HT-29 (cell line): Measurements from ENCODE around the gene DRAM2. TPM values are rescaled to one million over a fixed set of nuclear protein-coding genes. Genes with fewer than 3 reads are reported as not detected.
"Not testable (repeated sequence)": the region's sequence is repeated elsewhere in the genome, so short reads cannot be mapped to it uniquely, and the experiment has no call there.

Experiments used
- DNase-seq: peaks from one replicate; pipeline ENCODE4 v3.0.0-alpha.2; 2015; ENCODE audit warnings: low spot score
- total RNA-seq: library from RNA; depleted of rRNA; stranded (reverse); fragments of >200 nt; shearing (Covaris generic); gene quantifications from 2 replicates; pipeline ENCODE4 v1.2.3, GENCODE V29; 2014

Gene DRAM2
- total RNA-seq, 1 experiment from 2014 or later, result 35.6 TPM

- DNase-seq, result no peak
Measured at GRCh38 chr1:111142356-111142975, 2.6 kb upstream of the DRAM2 start.

GRCh38 chr1:111141245-111142220 is 1.6 kb upstream of the DRAM2 start:
- no peak for DNase-seq

- DNase-seq, result peak; percentile 56
Measured at GRCh38 chr1:111140680-111140967, 731 bp upstream of the DRAM2 start.

- peak; percentile 73 for DNase-seq
Measured at GRCh38 chr1:111139324-111139955, 453 bp downstream of the DRAM2 start.

- no peak for DNase-seq
Measured at GRCh38 chr1:111133866-111134265, 6.0 kb downstream of the DRAM2 start.

- no peak for DNase-seq
Measured at GRCh38 chr1:111131693-111132092, 8.2 kb downstream of the DRAM2 start.

GRCh38 chr1:111129376-111129775 is 10.5 kb downstream of the DRAM2 start:
- no peak for DNase-seq

- no peak for DNase-seq
Measured at GRCh38 chr1:111127923-111128643, 11.8 kb downstream of the DRAM2 start.

GRCh38 chr1:111126354-111126753 is 13.5 kb downstream of the DRAM2 start:
- DNase-seq, result no peak

- DNase-seq, result no peak
Measured at GRCh38 chr1:111116496-111116895, 23.4 kb downstream of the DRAM2 start.

- no peak for DNase-seq
Measured at GRCh38 chr1:111110197-111110899, 29.5 kb downstream of the DRAM2 start.

GRCh38 chr1:111104981-111105380 is 34.9 kb downstream of the DRAM2 start:
- DNase-seq, result no peak

- peak; percentile 80 for DNase-seq
Measured at GRCh38 chr1:111101854-111102642, 37.8 kb downstream of the DRAM2 start.

GRCh38 chr1:111099289-111099688 is 40.6 kb downstream of the DRAM2 start:
- peak; percentile 82 for DNase-seq

- DNase-seq, result no peak
Measured at GRCh38 chr1:111097356-111098099, 42.4 kb downstream of the DRAM2 start.

GRCh38 chr1:111095421-111095820 is 44.5 kb downstream of the DRAM2 start:
- not testable (repeated sequence) for DNase-seq

- no peak for DNase-seq
Measured at GRCh38 chr1:111089638-111090037, 50.3 kb downstream of the DRAM2 start.

- DNase-seq, result no peak
Measured at GRCh38 chr1:111085676-111086075, 54.2 kb downstream of the DRAM2 start.

- DNase-seq, result no peak
Measured at GRCh38 chr1:111084999-111085398, 54.9 kb downstream of the DRAM2 start.
